Transverse colon (tissue), 3 donors: ENCODE data around the gene PLCL2.

Source experiments
- EP300 ChIP-seq: sonication (generic); formaldehyde crosslinking; IDR thresholded peaks from one replicate; pipeline ENCODE4 v1.6.1; 2017; ENCODE audit warnings: antibody characterized with exemption, low read depth
- POLR2A ChIP-seq: fragments of 450-650 bp; IDR thresholded peaks from one replicate; pipeline ENCODE4 v1.6.1; 2016; ENCODE audit warnings: antibody characterized with exemption, mild to moderate bottlenecking, moderate library complexity
- TF ChIP-seq, protein P1 (sequence below), 5 experiments: fragments of 200-600 bp in 3 of 5; fragments of 450-650 bp in 2 of 5; sonication (generic) in 3 of 5; IDR thresholded peaks; 1 replicate in 2 of 5; 2 replicates in 3 of 5; pipeline ENCODE4 v1.5.1; 2016 to 2017; ENCODE audit warnings: antibody characterized with exemption in 5 of 5, inconsistent platforms in 3 of 5, mild to moderate bottlenecking in 2 of 5, moderate library complexity in 1 of 5

DNA sequence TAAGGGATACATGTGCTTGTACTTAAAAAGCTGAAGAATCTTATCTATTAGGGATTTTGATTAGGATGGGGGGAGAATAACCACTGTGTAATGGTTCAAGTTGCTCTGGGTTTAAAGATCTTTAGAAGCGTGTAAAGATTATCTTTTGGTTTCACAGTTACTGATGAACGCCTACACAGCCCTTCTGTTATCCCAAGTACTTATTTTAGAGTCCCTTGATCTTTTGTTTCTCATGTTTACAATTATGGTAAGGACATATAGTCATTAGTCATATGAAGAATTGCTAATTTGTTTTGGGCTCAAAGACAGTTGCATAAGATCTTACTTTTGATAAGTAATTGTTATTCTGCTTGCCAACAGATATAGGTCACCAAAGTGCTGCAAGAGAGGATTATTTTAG, 160.1 kb downstream of the PLCL2 start:
- TF ChIP-seq, protein P1, sequence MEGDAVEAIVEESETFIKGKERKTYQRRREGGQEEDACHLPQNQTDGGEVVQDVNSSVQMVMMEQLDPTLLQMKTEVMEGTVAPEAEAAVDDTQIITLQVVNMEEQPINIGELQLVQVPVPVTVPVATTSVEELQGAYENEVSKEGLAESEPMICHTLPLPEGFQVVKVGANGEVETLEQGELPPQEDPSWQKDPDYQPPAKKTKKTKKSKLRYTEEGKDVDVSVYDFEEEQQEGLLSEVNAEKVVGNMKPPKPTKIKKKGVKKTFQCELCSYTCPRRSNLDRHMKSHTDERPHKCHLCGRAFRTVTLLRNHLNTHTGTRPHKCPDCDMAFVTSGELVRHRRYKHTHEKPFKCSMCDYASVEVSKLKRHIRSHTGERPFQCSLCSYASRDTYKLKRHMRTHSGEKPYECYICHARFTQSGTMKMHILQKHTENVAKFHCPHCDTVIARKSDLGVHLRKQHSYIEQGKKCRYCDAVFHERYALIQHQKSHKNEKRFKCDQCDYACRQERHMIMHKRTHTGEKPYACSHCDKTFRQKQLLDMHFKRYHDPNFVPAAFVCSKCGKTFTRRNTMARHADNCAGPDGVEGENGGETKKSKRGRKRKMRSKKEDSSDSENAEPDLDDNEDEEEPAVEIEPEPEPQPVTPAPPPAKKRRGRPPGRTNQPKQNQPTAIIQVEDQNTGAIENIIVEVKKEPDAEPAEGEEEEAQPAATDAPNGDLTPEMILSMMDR (IDR thresholded peaks at IDR 0.05), result no peak
- TF ChIP-seq EP300 (no peak), POLR2A (no peak)
